ENCODE data around the gene AGPAT4.

The AGPAT4 gene

DNA sequence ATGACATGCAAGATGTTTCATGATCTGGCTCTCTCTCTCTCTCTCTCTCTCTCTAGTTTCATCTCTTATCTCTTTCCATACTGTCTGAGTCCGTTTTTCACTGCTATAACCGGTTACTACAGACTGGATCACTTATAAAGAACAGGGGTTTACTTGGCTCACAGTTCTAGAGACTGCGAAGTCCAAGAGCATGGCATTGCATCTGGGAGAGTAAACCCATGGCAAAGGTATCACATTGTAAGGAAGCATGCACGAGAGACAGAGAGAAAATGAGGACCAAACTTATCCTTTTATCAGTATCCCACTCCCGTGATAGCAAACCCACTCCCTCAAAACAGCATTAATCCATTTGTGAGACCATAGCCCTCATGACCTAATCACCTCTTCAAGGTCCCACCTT, 7.2 kb upstream of the AGPAT4 start:
- no peak for DNase-seq (ENCODE audit: low spot score)

- no peak for DNase-seq (ENCODE audit: low spot score)
These were observed 6.0 kb upstream of the AGPAT4 start for GRCh38 chr6:161279677-161280415.

DNA sequence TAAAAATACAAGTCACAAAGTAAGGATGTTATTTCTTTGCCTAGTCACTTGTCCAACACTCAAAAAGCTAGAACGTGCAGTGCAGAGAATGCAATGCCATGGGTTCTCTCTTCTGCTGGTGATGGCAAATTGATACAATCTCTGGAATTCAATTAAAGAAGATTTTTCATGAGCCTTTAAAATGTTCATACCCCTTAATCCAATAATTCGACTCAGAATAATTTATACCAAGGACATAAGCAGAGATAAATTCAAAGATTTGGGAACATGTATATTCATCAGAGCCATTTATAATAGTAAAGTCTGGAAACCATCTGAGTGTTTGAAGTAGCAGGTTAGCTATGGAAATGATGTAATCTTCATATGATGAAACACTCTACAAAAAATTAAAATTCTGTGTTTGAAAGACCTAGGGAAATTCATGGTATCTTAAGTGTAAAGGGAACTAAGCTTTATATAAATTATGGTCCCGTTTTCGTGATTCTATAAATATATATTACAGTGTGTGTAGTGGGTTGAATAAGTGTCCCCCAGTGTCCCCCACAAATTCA, 2.8 kb upstream of the AGPAT4 start:
- DNase-seq (ENCODE audit: low spot score), result no peak

GRCh38 chr6:161274898-161275297, 1.0 kb upstream of the AGPAT4 start:
- no peak for DNase-seq (ENCODE audit: low spot score)

- no peak for DNase-seq (ENCODE audit: low spot score)
These were observed 612 bp upstream of the AGPAT4 start for GRCh38 chr6:161274488-161274858.

DNA sequence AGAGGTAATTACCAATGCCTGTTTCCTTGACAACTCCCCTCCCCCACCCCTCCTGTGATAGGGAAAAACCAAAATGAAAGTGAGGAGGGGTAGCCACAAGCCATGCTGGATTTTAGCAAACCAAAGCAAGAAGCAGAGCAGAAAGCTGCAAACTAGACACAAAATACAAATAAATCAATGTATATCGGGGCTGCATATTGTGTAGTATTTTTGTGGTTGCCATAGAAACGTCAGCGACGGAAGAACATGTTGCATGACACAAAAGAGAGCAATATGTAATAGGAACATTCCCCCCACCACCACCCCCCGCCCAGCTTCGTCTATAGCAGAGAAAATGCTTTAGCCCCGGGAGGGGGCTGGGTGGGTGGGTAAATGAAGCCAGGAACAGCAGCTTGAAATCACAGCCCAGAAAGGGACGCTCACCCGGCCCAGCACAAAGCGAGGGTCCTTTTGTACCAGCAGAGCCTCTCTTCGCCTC, 548 bp downstream of the AGPAT4 start:
- DNase-seq (ENCODE audit: low spot score), result no peak

DNA sequence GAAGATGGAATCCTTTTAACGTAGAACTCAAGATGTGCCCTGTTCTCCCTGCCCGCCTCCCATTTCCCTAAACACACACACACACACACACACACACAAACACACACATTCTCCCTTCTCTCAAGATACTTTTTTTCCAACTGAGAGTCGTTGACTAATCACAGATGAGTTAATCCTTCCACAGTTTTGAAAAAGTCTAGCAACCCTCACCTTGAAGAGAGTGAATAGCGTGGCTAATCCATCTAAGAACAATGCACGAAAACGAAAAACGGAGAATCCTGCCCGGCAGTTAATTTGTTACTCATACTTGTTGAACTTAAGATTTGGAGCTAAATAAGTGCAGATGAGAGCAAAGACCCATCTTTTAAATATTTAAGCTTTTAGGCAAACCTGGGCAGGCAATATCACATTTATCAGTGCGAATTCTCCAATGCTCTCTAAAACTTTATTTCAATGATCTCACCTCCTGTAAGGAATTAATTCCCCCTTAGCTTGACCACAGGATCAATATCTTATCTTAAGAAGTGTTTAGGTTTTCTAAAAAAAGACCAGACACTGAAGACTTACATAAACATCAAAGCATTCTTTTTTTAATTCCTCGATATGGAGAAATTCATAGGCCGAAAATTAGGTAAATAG, 1.1 kb downstream of the AGPAT4 start:
- DNase-seq (ENCODE audit: low spot score), result no peak

DNA sequence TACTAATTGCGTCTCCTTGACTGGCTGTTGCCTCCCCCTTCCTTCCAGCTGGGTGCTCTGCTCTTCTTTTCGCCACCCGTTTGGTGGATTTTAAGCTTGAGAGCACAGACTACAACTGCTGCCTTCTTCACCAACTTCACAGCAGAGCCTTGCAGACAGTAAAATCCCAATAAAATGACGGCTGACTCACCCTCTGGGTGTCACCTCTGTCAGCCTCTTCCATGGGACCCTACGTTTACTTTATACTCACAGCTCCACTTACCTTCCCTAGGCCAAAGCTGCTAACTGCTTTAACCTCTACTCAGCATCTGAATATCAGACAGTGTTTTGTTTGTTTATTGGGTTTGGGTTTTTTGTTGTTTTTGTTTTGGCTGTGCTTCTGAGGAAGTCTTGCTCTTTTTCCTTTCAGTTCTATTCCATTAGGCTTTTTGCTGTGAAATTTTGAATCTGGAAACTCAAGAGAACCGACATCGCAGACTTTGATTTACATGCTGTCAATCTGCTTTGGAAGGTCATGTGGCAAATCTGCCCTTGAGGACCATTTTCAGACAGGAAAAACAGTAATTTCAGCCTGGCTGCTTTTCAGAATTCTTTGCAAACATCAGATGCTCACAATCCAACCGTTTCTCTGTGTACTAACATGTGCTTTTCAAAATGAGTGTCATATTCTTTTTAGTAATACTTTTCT, 2.4 kb downstream of the AGPAT4 start:
- DNase-seq (ENCODE audit: low spot score), result no peak

GRCh38 chr6:161270116-161270515, 3.7 kb downstream of the AGPAT4 start:
- DNase-seq (ENCODE audit: low spot score), result no peak

DNA sequence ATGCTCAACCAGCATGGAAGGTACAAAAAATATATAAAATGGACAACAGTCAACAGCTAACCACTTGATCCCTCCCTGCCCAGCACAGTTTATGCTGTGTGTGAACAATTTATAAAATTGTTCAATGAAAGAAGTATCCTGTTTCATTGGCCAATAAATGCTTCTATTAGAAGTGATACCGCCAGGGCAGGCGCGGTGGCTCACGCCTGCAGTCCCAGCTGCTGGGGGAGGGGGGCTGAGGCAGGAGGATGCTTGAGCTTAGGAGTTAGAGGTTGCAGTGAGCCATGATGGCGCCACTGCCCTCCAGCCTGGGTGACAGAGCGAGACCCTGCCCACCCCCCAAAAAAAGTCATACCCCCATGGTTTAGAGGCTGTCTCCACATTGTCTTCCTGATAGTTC, 4.6 kb downstream of the AGPAT4 start:
- DNase-seq (ENCODE audit: low spot score), result no peak

GRCh38 chr6:161268531-161269210, 5.2 kb downstream of the AGPAT4 start:
- DNase-seq (ENCODE audit: low spot score), result no peak

DNA sequence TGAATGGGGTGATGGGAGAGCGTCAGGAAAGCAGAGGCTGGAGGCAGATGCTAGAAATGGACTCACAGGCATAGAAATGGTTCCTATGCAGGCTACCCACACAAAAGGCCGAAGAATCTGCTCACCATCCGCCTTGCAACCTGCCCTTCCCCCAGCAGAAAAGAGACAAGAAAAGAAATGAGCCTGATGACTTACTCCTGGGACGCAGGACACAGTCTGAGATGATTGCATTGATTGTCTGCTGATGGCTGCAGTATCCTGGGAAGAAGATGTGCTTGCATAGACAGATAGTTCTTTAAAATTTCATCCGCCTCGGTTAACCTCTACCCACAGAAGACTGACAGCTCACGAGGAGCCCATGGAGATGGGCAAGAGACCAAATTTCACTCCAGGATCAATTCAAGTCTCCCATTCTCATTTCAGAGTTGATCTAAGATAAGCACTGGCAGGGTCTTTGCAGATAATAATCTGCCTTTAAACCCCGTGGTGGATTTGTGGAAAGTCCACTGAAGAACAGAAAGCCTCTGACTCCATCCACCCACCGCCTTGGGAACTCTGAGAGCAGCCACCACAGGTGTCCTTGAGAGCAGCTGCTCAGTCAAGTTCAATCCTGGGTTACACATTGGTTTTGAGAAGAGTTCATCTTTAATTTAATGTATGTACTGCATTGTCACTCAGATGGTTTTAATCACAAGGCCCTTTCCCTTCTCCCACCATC, 7.2 kb downstream of the AGPAT4 start:
- no peak for DNase-seq (ENCODE audit: low spot score)

GRCh38 chr6:161265975-161266374, 7.9 kb downstream of the AGPAT4 start:
- no peak for DNase-seq (ENCODE audit: low spot score)

DNA sequence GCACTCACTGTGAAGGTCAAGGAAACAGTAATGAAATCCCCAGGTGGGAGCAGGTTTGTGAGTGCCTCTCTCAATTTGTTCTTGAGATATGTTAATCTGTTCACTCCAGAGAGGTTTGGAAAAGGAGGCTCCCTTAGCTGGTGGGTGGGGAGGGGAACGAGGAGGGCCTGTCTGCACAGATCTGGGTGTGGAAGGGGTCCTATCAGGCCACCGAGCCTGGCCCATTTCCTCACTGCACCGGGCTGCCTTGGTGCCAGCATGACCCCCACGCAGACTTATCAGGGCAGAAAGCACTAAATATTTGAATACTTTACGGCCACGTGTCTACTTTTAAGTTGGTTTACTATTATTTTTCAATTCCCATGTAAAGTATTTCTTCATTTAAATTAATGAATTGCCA, 8.3 kb downstream of the AGPAT4 start:
- DNase-seq (ENCODE audit: low spot score), result no peak

- no peak for DNase-seq (ENCODE audit: low spot score)
These were observed 9.7 kb downstream of the AGPAT4 start for GRCh38 chr6:161264181-161264580.

DNA sequence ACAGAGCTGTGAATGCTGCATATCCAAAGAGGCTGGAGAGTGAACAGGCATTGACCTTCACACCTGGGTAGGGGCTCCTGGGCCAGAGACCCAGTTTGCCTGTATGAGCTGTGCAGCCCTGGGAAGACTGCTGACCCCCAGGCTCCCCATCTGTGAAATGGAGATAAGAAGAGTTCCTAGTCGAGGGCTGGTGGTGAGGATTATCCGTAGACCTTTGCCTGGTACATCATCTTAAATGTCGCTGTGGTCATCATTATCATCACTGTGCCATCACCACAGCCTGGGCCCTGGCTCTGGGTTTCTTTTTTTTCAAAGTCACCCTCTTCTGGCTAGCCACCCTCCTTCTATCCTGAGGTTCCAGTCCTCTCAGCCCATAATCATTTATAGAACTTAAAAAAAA, 12.0 kb downstream of the AGPAT4 start:
- no peak for DNase-seq (ENCODE audit: low spot score)

DNA sequence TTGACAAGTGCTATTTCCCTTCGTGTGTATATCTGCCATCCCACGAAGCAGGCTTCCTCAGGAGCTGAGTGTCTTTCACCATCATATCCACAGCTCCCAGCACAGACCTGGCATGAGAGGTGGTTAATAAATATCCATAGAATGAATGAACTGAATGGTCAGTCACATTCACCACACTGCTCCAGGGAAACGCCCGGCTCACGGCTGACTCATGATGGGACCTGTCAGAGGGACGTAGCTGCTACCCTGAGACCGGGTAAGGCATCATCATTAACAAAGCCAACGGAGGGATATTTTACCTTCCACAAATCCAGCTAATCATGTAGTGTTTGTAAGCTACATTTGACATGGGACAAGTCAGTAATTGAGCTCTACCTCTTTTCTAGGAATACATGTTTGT, 12.5 kb downstream of the AGPAT4 start:
- no peak for DNase-seq (ENCODE audit: low spot score)

DNA sequence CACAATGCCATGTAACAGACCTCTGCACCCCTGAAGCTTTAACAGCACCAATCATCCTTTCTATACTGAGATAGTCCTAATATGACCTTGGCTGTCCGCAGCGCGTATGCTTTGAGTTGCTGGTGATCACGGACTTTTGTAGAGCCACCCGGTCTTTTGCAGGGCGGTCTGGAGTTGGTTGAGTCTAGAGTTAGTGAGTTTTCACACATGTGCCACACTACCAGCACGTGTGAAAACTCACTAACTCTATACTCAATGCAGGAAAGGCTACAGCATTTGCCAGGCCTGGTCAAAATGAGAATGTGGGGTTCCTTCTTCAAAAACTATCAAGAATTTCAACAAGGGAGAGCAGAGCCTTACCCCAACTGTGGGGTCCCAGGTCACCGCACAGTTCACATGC, 14.6 kb downstream of the AGPAT4 start:
- no peak for DNase-seq (ENCODE audit: low spot score)

DNA sequence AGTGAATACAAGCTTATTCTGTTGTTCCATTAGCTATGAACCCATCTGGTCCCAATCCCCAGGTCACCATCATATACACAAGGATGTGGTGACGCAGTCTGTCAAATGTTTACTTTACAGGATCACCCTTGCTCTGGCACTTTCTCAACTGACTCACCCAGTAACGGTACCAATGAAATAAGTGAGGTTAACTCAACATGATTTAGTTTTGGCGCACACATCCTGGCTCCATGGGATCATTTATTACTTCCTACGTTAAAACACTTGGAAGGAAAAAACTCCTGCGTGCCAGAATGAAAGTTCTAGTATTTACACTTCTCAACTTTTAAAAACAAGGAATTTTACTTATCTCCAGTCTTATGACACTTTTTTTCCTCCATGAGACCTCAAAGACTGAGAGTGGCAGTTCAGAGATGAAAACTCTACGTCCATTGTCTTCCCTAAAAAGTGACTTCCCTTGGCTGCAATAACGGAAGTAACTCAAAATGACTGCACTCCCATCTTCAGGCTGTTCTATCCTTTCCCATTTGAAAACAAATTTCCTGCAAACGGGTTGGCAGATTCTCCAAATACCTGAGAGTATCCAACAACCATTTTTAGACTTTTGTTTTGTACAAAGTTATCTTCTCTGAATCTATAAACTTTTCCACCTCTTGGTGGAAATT, 15.9 kb downstream of the AGPAT4 start:
- DNase-seq (ENCODE audit: low spot score), result no peak

GRCh38 chr6:161256407-161256806, 17.5 kb downstream of the AGPAT4 start:
- no peak for DNase-seq (ENCODE audit: low spot score)

- DNase-seq (ENCODE audit: low spot score), result no peak
These were observed 18.3 kb downstream of the AGPAT4 start for GRCh38 chr6:161255518-161255917.

Data from HuH-7.5 (cell line).